SK-N-MC (cell line): ENCODE measurements around the gene FXYD5.
A peak's percentile ranks its signal among the peaks of the same experiment; 100 is the strongest.

Source experiments
- DNase-seq: peaks from one replicate; pipeline ENCODE4 v3.0.0-alpha.2; 2011; ENCODE audit warnings: low read depth, low spot score
- H3K27ac ChIP-seq: fragments of 200-600 bp; sonication (generic); 2 replicates; pipeline ENCODE4 v1.5.1; 2016; ENCODE audit warnings: mixed run types
- H3K36me3 ChIP-seq: fragments of 200-600 bp; sonication (generic); 2 replicates; pipeline ENCODE4 v1.6.1; 2017; ENCODE audit warnings: antibody characterized with exemption, low read length, mixed read lengths; ENCODE audit not compliant: insufficient read depth
- H3K4me3 ChIP-seq: fragments of 200-600 bp; sonication (generic); 2 replicates; pipeline ENCODE4 v1.5.1; 2016
- H3K9ac ChIP-seq: fragments of 200-600 bp; sonication (generic); 2 replicates; pipeline ENCODE4 v1.8.0; 2017; ENCODE audit warnings: mixed run types, mixed read lengths; ENCODE audit not compliant: insufficient read length
- H3K9me3 ChIP-seq: fragments of 200-600 bp; sonication (generic); 2 replicates; pipeline ENCODE4 v1.6.1; 2017; ENCODE audit warnings: low read depth, mild to moderate bottlenecking, antibody characterized with exemption, low read length, moderate library complexity, mixed read lengths
- EZH2 ChIP-seq: fragments of 200-600 bp; sonication (generic); IDR thresholded peaks from one replicate; pipeline ENCODE4 v1.6.1; 2017; ENCODE audit warnings: antibody characterized with exemption
- FOXP2 ChIP-seq: optimal IDR thresholded peaks from 2 replicates; pipeline ENCODE3; 2011; ENCODE audit warnings: mild to moderate bottlenecking, moderate library complexity; ENCODE audit not compliant: insufficient read depth; ENCODE audit errors: extremely low read length, control extremely low read depth
- POLR2AphosphoS5 ChIP-seq: IDR thresholded peaks from 2 replicates; pipeline ENCODE4 v1.6.1; 2012; ENCODE audit warnings: mild to moderate bottlenecking, low read depth, low read length, borderline replicate concordance

FXYD5 gene

GRCh38 chr19:35130761-35131720 lies 23.5 kb upstream of the FXYD5 start:
- no peak overlapping the region for H3K9ac ChIP-seq
- no peaks in the 10 kb centered on the region for H3K36me3 ChIP-seq
- H3K9me3 ChIP-seq: no peaks in the 10 kb centered on the region
- H3K4me3 ChIP-seq: no peak overlapping the region
- TF ChIP-seq FOXP2 (no peak), EZH2 (no peak), POLR2AphosphoS5 (no peak)
- DNase-seq: no peak
- no peak overlapping the region for H3K27ac ChIP-seq

- Histone ChIP-seq H3K27ac (no peak overlapping the region), H3K36me3 (no peaks in the 10 kb centered on the region), H3K9me3 (no peaks in the 10 kb centered on the region), H3K4me3 (no peak overlapping the region), H3K9ac (no peak overlapping the region)
- DNase-seq: no peak
- TF ChIP-seq POLR2AphosphoS5: no peak
- no peak for TF ChIP-seq FOXP2
- no peak for TF ChIP-seq EZH2
These were observed 22.3 kb upstream of the FXYD5 start for GRCh38 chr19:35132254-35132653.

- H3K27ac ChIP-seq: no peak overlapping the region
- H3K4me3 ChIP-seq: no peak overlapping the region
- H3K36me3 ChIP-seq: no peaks in the 10 kb centered on the region
- no peaks in the 10 kb centered on the region for H3K9me3 ChIP-seq
- no peak overlapping the region for H3K9ac ChIP-seq
- no peak for DNase-seq
- TF ChIP-seq FOXP2 (no peak), POLR2AphosphoS5 (no peak), EZH2 (no peak)
These were observed 20.7 kb upstream of the FXYD5 start for GRCh38 chr19:35133826-35134225.

- Histone ChIP-seq H3K36me3 (no peaks in the 10 kb centered on the region), H3K9ac (no peak within 1 kb of the TSS), H3K4me3 (no peak within 1 kb of the TSS), H3K9me3 (no peaks in the 10 kb centered on the region), H3K27ac (no peak within 1 kb of the TSS)
- DNase-seq: no peak
- TF ChIP-seq POLR2AphosphoS5 (no peak), EZH2 (no peak), FOXP2 (no peak)
These were observed 19.8 kb upstream of the FXYD5 start, which contains the start of gene LGI4 for GRCh38 chr19:35134601-35135242. Gene LGI4, minus strand, starts transcription at chr19:35135059. Its CDS starts 379 bp downstream, at chr19:35134680.

- Histone ChIP-seq H3K9ac (no peak overlapping the region), H3K4me3 (no peak overlapping the region), H3K27ac (no peak overlapping the region), H3K9me3 (no peaks in the 10 kb centered on the region), H3K36me3 (no peaks in the 10 kb centered on the region)
- no peak for DNase-seq
- TF ChIP-seq FOXP2: no peak
- no peak for TF ChIP-seq EZH2
- no peak for TF ChIP-seq POLR2AphosphoS5
These were observed 19.1 kb upstream of the FXYD5 start for GRCh38 chr19:35135389-35135909.

- no peak overlapping the region for H3K27ac ChIP-seq
- H3K9me3 ChIP-seq: no peaks in the 10 kb centered on the region
- no peak overlapping the region for H3K4me3 ChIP-seq
- no peak for TF ChIP-seq POLR2AphosphoS5
- no peak for TF ChIP-seq FOXP2
- TF ChIP-seq EZH2: no peak
- H3K9ac ChIP-seq: no peak overlapping the region
- DNase-seq: no peak
- no peaks in the 10 kb centered on the region for H3K36me3 ChIP-seq
These were observed 18.3 kb upstream of the FXYD5 start for GRCh38 chr19:35136231-35136630.

GRCh38 chr19:35136977-35137702 lies 17.4 kb upstream of the FXYD5 start:
- TF ChIP-seq FOXP2 (no peak), EZH2 (peak; percentile 39), POLR2AphosphoS5 (no peak)
- H3K36me3 ChIP-seq: no peaks in the 10 kb centered on the region
- no peaks in the 10 kb centered on the region for H3K9me3 ChIP-seq
- H3K9ac ChIP-seq: no peak overlapping the region
- H3K27ac ChIP-seq: no peak overlapping the region
- no peak for DNase-seq
- no peak overlapping the region for H3K4me3 ChIP-seq
